Sigmoid colon (tissue), 7 donors: ENCODE data around the gene LYPLA2. TPM values are rescaled to one million over a fixed set of nuclear protein-coding genes. Genes with fewer than 3 reads are reported as not detected.

Experiments
- DNase-seq: peaks from one replicate; pipeline ENCODE4 v3.0.0-alpha.2; 2019
- H3K27ac ChIP-seq, 4 donors: fragments of 200-600 bp; sonication (generic); one replicate each; pipeline ENCODE4 v1.5.1; 2016 to 2019; ENCODE audit warnings: mild to moderate bottlenecking in 1 of 4
- H3K27me3 ChIP-seq, 3 donors: fragments of 200-600 bp; sonication (generic); one replicate each; pipeline ENCODE4 v1.5.1; 2019; ENCODE audit warnings: mild to moderate bottlenecking in 1 of 3
- H3K36me3 ChIP-seq, 4 donors: fragments of 200-600 bp; sonication (generic); one replicate each; pipeline ENCODE4 v1.5.1; 2016 to 2019
- H3K4me1 ChIP-seq, 4 donors: fragments of 200-600 bp; sonication (generic); one replicate each; pipeline ENCODE4 v1.5.1; 2017 to 2019
- H3K4me3 ChIP-seq, 4 donors: fragments of 200-600 bp; sonication (generic); one replicate each; pipeline ENCODE4 v1.5.1; 2017 to 2019; ENCODE audit warnings: mild to moderate bottlenecking in 2 of 4, moderate library complexity in 1 of 4
- H3K9me3 ChIP-seq, 4 donors: fragments of 200-600 bp in 3 of 4; sonication (generic) in 3 of 4; one replicate each; pipeline versions ENCODE4 v1.5.1 to v1.6.1; 2013 to 2019
- EP300 ChIP-seq, 4 donors: sonication (generic); formaldehyde crosslinking; IDR thresholded peaks; one replicate each; pipeline ENCODE4 v1.6.1; 2017; ENCODE audit warnings: antibody characterized with exemption in 4 of 4
- POLR2A ChIP-seq, 2 donors: fragments of 450-650 bp; IDR thresholded peaks; one replicate each; pipeline ENCODE4 v1.6.1; 2016; ENCODE audit warnings: antibody characterized with exemption in 2 of 2, mild to moderate bottlenecking in 2 of 2, moderate library complexity in 2 of 2
- POLR2AphosphoS5 ChIP-seq, 4 donors: sonication (generic); formaldehyde crosslinking; IDR thresholded peaks; one replicate each; pipeline ENCODE4 v1.6.1; 2017; ENCODE audit warnings: antibody characterized with exemption in 4 of 4
- WGBS, 2 donors: extraction: QIAGEN DNeasy Blood & Tissue Kit; methylation state at CpG; one replicate each; pipeline ENCODE4 v1.1.7; 2013; 5-methylcytosine and 5-hydroxymethylcytosine counted together
- intact Hi-C: fragments of 100-400 bp; cut with DNase I; formaldehyde crosslinking; loops from one replicate; pipeline ENCODE4 v1.15.1; 2023
- polyA plus RNA-seq, 3 donors: library from polyadenylated mRNA; stranded (reverse); fragments of 200-250 nt; gene quantifications; one replicate each; pipeline ENCODE4 v1.2.3, GENCODE V29; 2013
- total RNA-seq, 4 donors: library from RNA; depleted of rRNA; stranded (reverse); fragments of >200 nt; gene quantifications; one replicate each; pipeline ENCODE4 v1.1.0, GENCODE V29; 2016
- TF ChIP-seq, protein P1 (sequence below), 4 experiments: fragments of 450-650 bp in 3 of 4; fragments of 200-600 bp in 1 of 4; IDR thresholded peaks; one replicate each; pipeline ENCODE4 v1.5.1; 2016 to 2019; ENCODE audit warnings: antibody characterized with exemption in 4 of 4, mild to moderate bottlenecking in 3 of 4, moderate library complexity in 2 of 4
- donor health status: healthy with polysubstance abuse.
- donor health status: Bipolar disorder and iron deficiency.
- donor health status: healthy.

The LYPLA2 gene
- total and polyA plus RNA-seq, 7 donors, result 20.2 to 121 (median 24.4) TPM

DNA sequence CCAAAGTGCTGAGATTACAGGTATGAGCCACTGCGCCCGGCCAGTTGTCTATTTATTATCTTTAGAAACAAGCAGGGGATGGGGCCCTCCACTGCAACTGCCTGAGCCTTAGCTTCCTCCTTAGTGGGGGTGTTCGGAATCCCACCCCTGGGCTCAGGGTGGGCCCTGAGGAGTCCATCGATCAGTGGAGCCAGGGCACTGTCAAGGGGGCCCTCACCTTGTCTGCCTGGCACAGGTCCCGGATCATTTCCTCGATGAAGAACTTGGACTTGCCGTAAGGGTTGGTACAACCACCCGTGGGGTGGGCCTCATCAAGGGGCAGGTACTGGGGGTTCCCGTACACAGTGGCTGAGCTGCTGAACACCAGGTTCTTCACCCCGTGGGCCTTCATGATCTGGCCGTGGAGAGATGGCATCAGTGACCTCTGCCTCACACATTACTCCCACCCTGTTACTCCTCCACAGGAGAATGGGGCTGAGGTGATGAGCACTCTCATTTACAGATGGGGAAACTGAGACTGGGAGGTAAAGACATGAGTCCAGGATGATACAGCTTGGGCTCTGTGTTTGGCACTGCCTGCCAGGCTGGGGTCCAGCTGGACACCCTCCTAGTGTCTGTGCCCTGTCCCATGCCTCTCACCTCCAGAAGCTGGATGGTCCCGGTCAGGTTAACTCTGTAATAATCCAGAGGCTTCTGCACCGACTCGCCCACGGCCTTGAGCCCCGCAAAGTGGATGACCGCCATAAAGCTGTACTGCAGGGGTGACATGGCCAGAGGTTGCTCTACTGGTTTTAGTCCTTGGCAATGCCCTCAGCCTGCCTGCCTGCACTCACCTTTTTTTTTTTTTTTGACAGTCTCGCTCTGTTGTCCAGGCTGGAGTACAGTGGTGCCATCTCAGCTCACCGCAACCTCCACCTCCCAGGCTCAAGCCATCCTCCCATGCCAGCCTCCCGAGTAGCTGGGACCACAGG is 6.8 kb downstream of the LYPLA2 start:
- peaks cover 0 to 42% (median 31%) of the 10 kb centered on the region in 4 donors for H3K4me1 ChIP-seq
- WGBS, 2 donors, result 73 to 88% methylated on average over 20 of the region's 20 CpGs
- TF ChIP-seq POLR2AphosphoS5 (IDR thresholded peaks at IDR 0.05), result no peak
- TF ChIP-seq, protein P1, sequence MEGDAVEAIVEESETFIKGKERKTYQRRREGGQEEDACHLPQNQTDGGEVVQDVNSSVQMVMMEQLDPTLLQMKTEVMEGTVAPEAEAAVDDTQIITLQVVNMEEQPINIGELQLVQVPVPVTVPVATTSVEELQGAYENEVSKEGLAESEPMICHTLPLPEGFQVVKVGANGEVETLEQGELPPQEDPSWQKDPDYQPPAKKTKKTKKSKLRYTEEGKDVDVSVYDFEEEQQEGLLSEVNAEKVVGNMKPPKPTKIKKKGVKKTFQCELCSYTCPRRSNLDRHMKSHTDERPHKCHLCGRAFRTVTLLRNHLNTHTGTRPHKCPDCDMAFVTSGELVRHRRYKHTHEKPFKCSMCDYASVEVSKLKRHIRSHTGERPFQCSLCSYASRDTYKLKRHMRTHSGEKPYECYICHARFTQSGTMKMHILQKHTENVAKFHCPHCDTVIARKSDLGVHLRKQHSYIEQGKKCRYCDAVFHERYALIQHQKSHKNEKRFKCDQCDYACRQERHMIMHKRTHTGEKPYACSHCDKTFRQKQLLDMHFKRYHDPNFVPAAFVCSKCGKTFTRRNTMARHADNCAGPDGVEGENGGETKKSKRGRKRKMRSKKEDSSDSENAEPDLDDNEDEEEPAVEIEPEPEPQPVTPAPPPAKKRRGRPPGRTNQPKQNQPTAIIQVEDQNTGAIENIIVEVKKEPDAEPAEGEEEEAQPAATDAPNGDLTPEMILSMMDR (IDR thresholded peaks at IDR 0.05), result no peak
- TF ChIP-seq EP300 (IDR thresholded peaks at IDR 0.05), result no peak
- TF ChIP-seq POLR2A (IDR thresholded peaks at IDR 0.05), result no peak
- H3K27ac ChIP-seq, result no peak overlapping the region
- intact Hi-C loops, result no loop called here
- no peaks in the 10 kb centered on the region for H3K9me3 ChIP-seq
- no peak for DNase-seq
- H3K4me3 ChIP-seq, result no peak overlapping the region
- no peaks in the 10 kb centered on the region for H3K27me3 ChIP-seq
- peaks cover 0 to 25% (median 8%) of the 10 kb centered on the region in 4 donors for H3K36me3 ChIP-seq

DNA sequence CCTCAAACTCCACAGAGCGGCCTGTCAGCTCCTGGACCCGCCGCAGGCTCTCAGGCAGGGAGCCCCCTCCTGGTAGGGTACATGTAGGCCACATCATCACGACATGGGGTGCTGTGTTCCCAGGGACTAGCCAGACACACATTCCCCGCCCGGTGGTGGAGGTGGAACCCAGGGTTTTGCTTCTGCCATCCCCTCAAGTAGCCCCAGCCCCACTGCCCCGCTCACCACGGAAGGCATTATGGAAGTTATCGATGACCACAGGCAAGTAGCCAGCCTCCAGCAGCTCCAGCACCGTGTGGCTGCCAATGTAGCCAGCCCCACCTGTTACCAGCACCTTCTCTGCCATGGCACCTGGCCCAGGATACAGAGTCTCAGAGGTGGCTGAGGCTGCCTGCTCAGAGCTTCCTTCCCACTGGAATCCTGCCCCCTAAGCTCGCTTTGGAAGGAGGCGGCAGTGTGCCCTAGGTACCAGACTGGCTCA is 7.8 kb downstream of the LYPLA2 start:
- TF ChIP-seq POLR2AphosphoS5 (IDR thresholded peaks at IDR 0.05), result no peak
- TF ChIP-seq POLR2A (IDR thresholded peaks at IDR 0.05), result no peak
- TF ChIP-seq, protein P1 (IDR thresholded peaks at IDR 0.05), result no peak
- no peak for TF ChIP-seq EP300 (IDR thresholded peaks at IDR 0.05)
- Histone ChIP-seq H3K4me3 (no peak overlapping the region), H3K27me3 (no peaks in the 10 kb centered on the region), H3K9me3 (no peaks in the 10 kb centered on the region), H3K4me1 (peaks cover 0 to 33% (median 22%) of the 10 kb centered on the region in 4 donors), H3K27ac (peak overlapping the region in 2 of 4 donors; percentile 88 to 93), H3K36me3 (peaks cover 0 to 22% (median 8%) of the 10 kb centered on the region in 4 donors)
- intact Hi-C loops, result no loop called here
- no peak for DNase-seq
- WGBS, 2 donors, result 81 to 90% methylated on average over 12 of the region's 12 CpGs

DNA sequence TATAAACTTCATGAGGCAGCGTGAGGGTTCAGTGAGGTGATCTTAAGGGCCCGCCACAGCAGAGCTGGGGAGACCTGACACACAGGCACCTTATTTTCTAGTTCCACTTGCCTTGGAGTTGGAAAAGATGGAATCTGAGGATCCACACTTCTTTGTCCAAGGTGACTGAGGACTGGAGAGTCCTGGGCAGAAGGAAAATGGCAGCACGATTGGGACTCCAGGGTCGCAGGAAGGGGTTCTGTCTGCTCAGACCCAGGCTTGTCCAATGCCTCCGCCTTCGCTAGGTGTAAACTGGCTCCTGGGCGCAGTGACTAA is 8.3 kb downstream of the LYPLA2 start:
- intact Hi-C loops, result no loop called here
- H3K27ac ChIP-seq, result peak overlapping the region in 3 of 4 donors; percentile 86 to 93 (median 88)
- peaks cover 0 to 22% (median 7%) of the 10 kb centered on the region in 4 donors for H3K36me3 ChIP-seq
- no peak for DNase-seq
- TF ChIP-seq, protein P1 (IDR thresholded peaks at IDR 0.05), result no peak
- TF ChIP-seq POLR2AphosphoS5 (IDR thresholded peaks at IDR 0.05) (no peak), EP300 (IDR thresholded peaks at IDR 0.05) (no peak)
- H3K4me1 ChIP-seq, result peaks cover 0 to 28% (median 20%) of the 10 kb centered on the region in 4 donors
- 43 to 67% methylated on average over 7 of the region's 7 CpGs for WGBS, 2 donors
- H3K9me3 ChIP-seq, result no peaks in the 10 kb centered on the region
- H3K4me3 ChIP-seq, result peak overlapping the region in 3 of 4 donors; percentile 69 to 93 (median 83)
- H3K27me3 ChIP-seq, result no peaks in the 10 kb centered on the region

DNA sequence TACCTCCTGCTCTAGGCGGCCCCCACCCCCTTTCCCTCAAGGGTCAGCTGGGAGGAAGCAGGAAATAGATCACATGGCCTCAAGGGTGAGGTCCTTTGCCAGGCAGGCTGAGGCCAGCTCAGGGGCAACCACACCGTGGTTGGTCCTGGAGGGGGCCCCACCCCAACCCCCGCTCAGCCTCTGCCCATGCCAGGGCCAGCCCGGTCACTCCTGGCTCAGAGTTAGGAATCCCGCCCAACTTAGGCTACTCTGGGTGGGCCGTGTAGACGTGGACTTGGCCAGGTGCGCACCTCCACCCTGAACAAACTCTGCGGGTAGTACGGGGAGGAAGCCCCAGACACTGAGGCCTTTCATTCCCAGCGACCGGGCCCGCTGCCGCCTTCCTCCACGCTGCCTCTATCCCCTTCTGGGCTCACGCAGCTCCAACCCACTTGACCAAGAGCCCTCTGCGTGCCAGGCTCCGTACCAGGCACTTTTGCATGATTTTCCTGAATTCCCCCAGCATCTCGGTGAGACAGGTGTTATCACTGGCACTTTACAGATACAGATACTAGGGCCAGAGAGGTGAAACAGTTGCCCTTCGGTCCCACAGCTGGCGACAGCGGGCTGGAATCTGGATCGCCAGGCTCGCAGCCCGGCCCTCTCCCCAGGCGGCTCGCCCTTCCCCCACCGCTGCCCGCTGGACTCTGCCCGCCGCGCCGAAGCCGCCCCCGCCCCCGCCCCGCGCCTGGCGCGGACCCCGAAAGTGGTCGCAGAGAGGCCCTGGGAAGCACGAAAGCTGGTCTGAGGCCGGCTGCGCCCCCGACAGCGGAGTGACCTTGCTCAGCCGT is 8.8 kb downstream of the LYPLA2 start:
- Histone ChIP-seq H3K9me3 (no peaks in the 10 kb centered on the region), H3K4me3 (peak overlapping the region; percentile 69 to 93 (median 76)), H3K27me3 (no peaks in the 10 kb centered on the region), H3K27ac (peak overlapping the region; percentile 86 to 94 (median 90)), H3K4me1 (peaks cover 0 to 28% (median 20%) of the 10 kb centered on the region in 4 donors), H3K36me3 (peaks cover 0 to 20% (median 3%) of the 10 kb centered on the region in 4 donors)
- intact Hi-C loops, result loop anchor here (2.0 to 10.0 kb wide), 3 partner anchors 23 to 158 kb away; partner anchors contain the start of genes FUCA1 and PNRC2
- WGBS, 2 donors, result 1 to 3% methylated on average over 48 of the region's 48 CpGs
- TF ChIP-seq POLR2AphosphoS5 (IDR thresholded peaks at IDR 0.05) (peak in 3 of 4 donors; percentile 43 to 74 (median 44)), EP300 (IDR thresholded peaks at IDR 0.05) (no peak), POLR2A (IDR thresholded peaks at IDR 0.05) (peak in 1 of 2 donors; percentile 68)
- TF ChIP-seq, protein P1 (IDR thresholded peaks at IDR 0.05), result no peak
- no peak for DNase-seq
